D721Med (cell line): ENCODE results near the gene CCDC91.

ENCODE experiments used
- DNase-seq: peaks from one replicate; pipeline ENCODE4 v3.0.0; 2011; ENCODE audit warnings: low spot score; ENCODE audit not compliant: insufficient read length
- FAIRE-seq: peaks from 2 replicates; lab custom pipeline; 2011; peaks lifted over from hg19 to GRCh38; lab: Jason Lieb, UNC
- CTCF ChIP-seq: IDR thresholded peaks from 2 replicates; pipeline ENCODE4 v1.5.1; 2012; ENCODE audit warnings: mild to moderate bottlenecking, control low read depth; ENCODE audit not compliant: insufficient read depth; ENCODE audit errors: missing control alignments

Gene CCDC91

GRCh38 chr12:28497889-28498411 is 307.7 kb downstream of the CCDC91 start:
- FAIRE-seq, result no peak

GRCh38 chr12:28498850-28499249 is 308.6 kb downstream of the CCDC91 start:
- DNase-seq (no peak), FAIRE-seq (no peak)
- TF ChIP-seq CTCF, result no peak

More at GRCh38 chr12:28497889-28498411, 307.7 kb downstream of the CCDC91 start:
- DNase-seq, result no peak
- no peak for TF ChIP-seq CTCF

GRCh38 chr12:28500373-28501024 is 310.2 kb downstream of the CCDC91 start:
- TF ChIP-seq CTCF, result no peak
- FAIRE-seq (no peak), DNase-seq (no peak)

GRCh38 chr12:28506271-28506670 is 316.0 kb downstream of the CCDC91 start:
- no peak for TF ChIP-seq CTCF
- DNase-seq (no peak), FAIRE-seq (no peak)

GRCh38 chr12:28507033-28507432 is 316.8 kb downstream of the CCDC91 start:
- no peak for TF ChIP-seq CTCF
- FAIRE-seq (no peak), DNase-seq (no peak)

GRCh38 chr12:28507867-28508266 is 317.6 kb downstream of the CCDC91 start:
- no peak for DNase-seq

More at GRCh38 chr12:28507867-28508266, 317.6 kb downstream of the CCDC91 start:
- no peak for TF ChIP-seq CTCF
- FAIRE-seq, result no peak
